HG03558 (cell line): ENCODE measurements around the gene DEFB124.
"Not testable (repeated sequence)": the region's sequence is repeated elsewhere in the genome, so short reads cannot be mapped to it uniquely, and the experiment has no call there.

ENCODE experiments used
- ATAC-seq: cut with Tn5 transposase; IDR thresholded peaks from one replicate; pipeline ENCODE4 v1.9.1; 2021; ENCODE audit warnings: moderate number of reproducible peaks; ENCODE audit not compliant: unreplicated experiment; ENCODE audit errors: extremely low read depth

Gene DEFB124

GRCh38 chr20:31490752-31491151 is 15.8 kb upstream of the DEFB124 start:
- ATAC-seq, result no peak

- no peak for ATAC-seq
These were observed 14.2 kb upstream of the DEFB124 start for GRCh38 chr20:31489152-31489551.

- no peak for ATAC-seq
These were observed 13.2 kb upstream of the DEFB124 start for GRCh38 chr20:31488115-31488514.

GRCh38 chr20:31485450-31486339 is 10.8 kb upstream of the DEFB124 start:
- no peak for ATAC-seq

GRCh38 chr20:31484001-31484400 is 9.1 kb upstream of the DEFB124 start:
- no peak for ATAC-seq

- ATAC-seq, result no peak
These were observed 1.8 kb upstream of the DEFB124 start for GRCh38 chr20:31476643-31477215.

- no peak for ATAC-seq
These were observed 1.3 kb upstream of the DEFB124 start for GRCh38 chr20:31476294-31476585.

GRCh38 chr20:31475472-31476293 is 756 bp upstream of the DEFB124 start:
- ATAC-seq, result no peak

GRCh38 chr20:31474097-31474436 is 860 bp downstream of the DEFB124 start:
- ATAC-seq, result peak; percentile 37

- no peak for ATAC-seq
These were observed 1.4 kb downstream of the DEFB124 start for GRCh38 chr20:31473331-31474096.

GRCh38 chr20:31472395-31473330 is 2.3 kb downstream of the DEFB124 start:
- no peak for ATAC-seq

- not testable (repeated sequence) for ATAC-seq
These were observed 4.0 kb downstream of the DEFB124 start for GRCh38 chr20:31470946-31471345.

- no peak for ATAC-seq
These were observed 20.6 kb downstream of the DEFB124 start for GRCh38 chr20:31454361-31454760.

- ATAC-seq, result no peak
These were observed 22.4 kb downstream of the DEFB124 start for GRCh38 chr20:31452575-31452974.

- ATAC-seq, result no peak
These were observed 25.2 kb downstream of the DEFB124 start for GRCh38 chr20:31449511-31450414.

GRCh38 chr20:31446084-31446819 is 28.7 kb downstream of the DEFB124 start:
- no peak for ATAC-seq

GRCh38 chr20:31440012-31440659 is 34.8 kb downstream of the DEFB124 start, which contains the start of gene DEFB123:
DEFB123 (plus strand) TSS chr20:31440632; CDS start chr20:31440699, 67 bp downstream.
- ATAC-seq, result no peak
